ENCODE measurements around the gene MLF2.
A peak's percentile ranks its signal among the peaks of the same experiment; 100 is the strongest.
"Not testable (repeated sequence)": the region's sequence is repeated elsewhere in the genome, so short reads cannot be mapped to it uniquely, and the experiment has no call there.

The MLF2 gene

GRCh38 chr12:6764011-6764828 lies 11.3 kb upstream of the MLF2 start:
- peak; percentile 98 for DNase-seq

- DNase-seq, result peak; percentile 21
These were observed 10.4 kb upstream of the MLF2 start for GRCh38 chr12:6763380-6763779.

DNA sequence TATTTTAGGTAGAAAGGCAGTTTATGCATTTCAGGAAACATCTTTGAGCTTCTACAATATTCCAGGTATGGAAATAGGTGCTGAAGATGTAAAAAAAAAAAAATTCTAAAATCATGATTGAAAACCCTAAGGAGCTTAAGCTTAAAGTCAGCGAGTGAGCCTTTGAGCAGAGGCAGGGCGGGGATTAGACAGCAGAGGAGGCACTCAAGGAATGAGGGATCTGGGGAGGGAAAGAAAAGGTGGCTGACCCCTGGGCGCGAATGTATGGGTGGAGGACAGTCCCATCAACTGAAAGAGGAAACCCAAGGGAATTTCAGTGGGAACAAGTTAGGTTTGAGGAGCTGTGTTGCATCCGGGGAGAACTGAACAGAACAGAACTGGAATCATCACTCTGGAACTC lies 6.8 kb upstream of the MLF2 start:
- no peak for DNase-seq

GRCh38 chr12:6758506-6759095 lies 5.7 kb upstream of the MLF2 start:
- no peak for DNase-seq

DNA sequence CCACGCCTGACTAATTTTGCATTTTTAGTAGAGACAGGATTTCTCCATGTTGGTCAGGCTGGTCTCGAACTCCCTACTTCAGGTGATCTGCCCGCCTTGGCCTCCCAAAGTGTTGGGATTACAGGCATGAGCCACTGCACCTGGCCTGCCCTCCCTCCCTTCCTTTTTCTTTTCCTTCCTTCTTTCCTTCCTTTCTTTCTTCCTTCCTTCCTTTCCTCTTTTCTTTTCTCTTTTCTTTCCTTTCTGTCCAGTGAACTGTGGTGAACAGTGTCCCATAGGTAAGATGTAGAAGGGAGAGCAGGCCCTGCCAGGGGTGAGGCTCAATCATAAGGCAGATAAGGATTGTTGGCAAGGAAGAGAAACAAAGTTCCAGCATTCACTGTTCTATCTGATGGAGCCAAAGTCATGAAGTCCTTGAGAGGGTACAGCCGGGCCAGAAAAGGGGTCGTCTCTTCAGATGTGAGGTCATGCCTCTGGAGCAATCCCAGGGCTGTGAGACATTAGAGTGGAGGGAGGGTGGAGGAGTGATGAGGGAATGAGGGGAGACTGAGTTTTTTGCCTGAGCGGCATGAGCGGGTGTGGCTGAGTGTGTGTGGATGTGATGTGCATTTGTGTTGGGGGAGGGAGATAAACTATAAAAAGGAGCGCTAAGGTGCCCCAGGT lies 4.2 kb upstream of the MLF2 start:
- DNase-seq, result no peak

DNA sequence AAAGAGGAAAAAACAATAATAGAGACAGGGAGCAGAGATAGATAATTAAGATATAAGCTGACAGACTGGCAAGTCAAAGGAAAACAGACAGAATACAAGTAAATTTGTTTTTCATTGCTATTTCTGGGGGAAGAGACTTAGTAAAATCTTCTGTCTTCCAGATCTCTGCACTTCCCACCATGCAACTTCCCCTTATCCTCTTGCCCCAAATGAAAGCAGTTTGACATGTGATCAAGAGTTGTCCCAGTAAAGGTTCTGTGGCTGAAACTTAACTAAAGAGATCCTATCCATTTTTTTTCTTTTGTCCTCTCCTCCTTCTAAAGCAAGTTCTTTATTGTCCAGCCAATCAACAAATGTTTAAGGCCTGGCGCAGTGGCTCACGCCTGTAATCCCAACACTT lies 1.5 kb upstream of the MLF2 start:
- no peak for DNase-seq

- no peak for DNase-seq
These were observed 923 bp upstream of the MLF2 start for GRCh38 chr12:6753772-6754356.

DNA sequence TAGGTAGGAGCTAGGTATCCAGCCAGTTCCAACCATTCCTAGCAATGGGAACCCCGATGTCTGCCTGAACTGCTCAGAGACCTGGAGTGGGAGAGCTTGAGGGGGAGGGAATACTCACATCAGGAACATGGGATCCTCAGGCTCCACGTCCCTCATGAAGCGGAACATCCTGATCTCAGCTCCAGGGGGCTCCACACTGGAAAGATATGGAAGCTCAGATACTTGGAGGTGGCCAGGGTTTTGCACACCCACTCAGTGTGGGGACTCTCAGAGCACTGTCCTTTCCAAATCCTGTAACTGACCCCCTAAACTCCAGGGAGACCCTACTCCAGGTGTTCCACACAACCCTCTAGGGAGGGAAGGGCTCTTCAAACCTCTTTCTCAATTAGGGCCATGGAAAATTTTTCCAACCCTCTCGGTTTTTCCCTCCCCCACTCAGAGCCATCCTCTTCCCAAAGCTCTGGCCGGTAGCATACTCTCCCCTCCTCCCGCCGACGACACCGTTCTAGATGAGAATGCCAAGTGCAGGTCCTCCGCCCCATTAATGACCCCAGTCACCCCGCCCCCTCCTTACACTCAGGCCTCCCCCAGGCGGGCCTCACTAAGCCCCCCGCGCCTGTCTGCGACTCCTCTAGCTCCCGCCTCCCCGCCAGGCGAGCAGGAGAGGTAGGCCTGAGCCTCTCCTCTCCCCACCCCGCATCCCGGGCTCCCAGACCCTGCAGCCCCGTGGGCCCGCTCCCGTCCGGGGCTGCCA lies 597 bp downstream of the MLF2 start:
- no peak for DNase-seq

- no peak for DNase-seq
These were observed 1.2 kb downstream of the MLF2 start for GRCh38 chr12:6751767-6752166.

GRCh38 chr12:6750506-6750905 lies 2.4 kb downstream of the MLF2 start:
- DNase-seq, result no peak

- no peak for DNase-seq
These were observed 4.2 kb downstream of the MLF2 start for GRCh38 chr12:6748761-6749160.

GRCh38 chr12:6747216-6747615 lies 5.7 kb downstream of the MLF2 start:
- DNase-seq, result no peak

- no peak for DNase-seq
These were observed 7.0 kb downstream of the MLF2 start for GRCh38 chr12:6745741-6746525.

- DNase-seq, result not testable (repeated sequence)
These were observed 9.6 kb downstream of the MLF2 start for GRCh38 chr12:6743300-6743699.

- no peak for DNase-seq
These were observed 10.1 kb downstream of the MLF2 start for GRCh38 chr12:6742834-6743233.

DNA sequence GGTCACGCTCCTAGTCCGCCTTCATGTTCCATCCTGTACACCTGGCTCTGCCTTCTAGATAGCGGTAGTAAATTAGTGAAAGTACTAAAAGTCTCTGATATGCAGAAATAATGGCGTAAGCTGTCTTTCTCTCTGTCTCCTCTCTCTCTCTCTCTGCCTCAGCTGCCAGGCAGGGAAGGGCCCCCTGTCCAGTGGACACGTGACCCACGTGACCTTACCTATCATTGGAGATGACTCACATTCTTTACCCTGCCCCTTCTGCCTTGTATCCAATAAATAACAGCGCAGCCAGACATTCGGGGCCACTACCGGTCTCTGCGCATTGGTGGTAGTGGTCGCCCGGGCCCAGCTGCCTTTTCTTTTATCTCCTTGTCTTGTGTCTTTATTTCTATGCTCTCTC lies 10.9 kb downstream of the MLF2 start:
- not testable (repeated sequence) for DNase-seq

- no peak for DNase-seq
These were observed 16.2 kb downstream of the MLF2 start for GRCh38 chr12:6736754-6737153.

GRCh38 chr12:6735448-6736191 lies 17.3 kb downstream of the MLF2 start:
- DNase-seq, result no peak

DNA sequence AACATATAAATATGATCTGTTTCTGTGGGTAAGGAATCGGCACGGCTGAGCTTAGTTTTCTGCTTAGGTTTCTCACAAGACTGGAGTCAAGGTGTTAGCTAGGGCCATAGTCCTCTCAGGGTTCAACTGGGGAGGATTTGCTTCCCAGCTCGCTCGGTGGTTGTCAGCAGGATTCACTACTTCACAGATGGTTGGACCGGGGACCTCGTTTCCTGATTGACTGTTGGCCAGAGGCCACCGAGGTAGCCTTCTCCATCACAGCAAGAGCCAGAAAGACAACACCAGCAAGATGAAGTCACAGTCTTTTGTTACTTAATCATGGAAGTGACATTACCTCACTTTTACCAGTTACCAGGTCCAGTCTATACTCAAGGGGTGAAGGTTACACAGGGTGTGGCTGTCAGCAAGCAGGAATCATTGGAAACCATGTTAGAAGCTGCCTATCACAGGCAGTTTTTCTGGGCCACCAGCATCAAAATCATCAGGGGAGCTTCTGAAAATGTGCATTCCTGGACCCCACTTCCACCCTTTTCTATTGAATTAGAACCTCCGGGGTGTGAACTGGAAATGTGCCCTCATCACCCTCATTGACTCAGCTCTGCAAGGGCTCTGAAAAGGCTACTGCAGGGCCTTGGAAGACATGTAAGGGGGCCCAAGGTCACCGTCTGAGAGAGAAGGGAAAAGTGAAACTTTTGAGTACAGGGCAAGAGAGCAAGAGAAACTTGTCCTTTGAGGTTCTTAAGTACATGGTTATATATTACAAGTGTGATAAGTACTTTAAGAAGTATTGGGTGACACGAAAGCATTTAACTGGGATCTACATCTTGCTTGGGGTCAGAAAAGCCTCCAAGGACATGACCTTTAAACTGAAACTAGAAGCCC lies 18.2 kb downstream of the MLF2 start:
- no peak for DNase-seq

GRCh38 chr12:6730169-6730568 lies 22.8 kb downstream of the MLF2 start:
- no peak for DNase-seq
